SK-N-DZ (cell line): ENCODE measurements around the gene BDH1.

ENCODE experiments used
- DNase-seq: peaks from one replicate; pipeline ENCODE4 v3.0.0-alpha.2; 2015; ENCODE audit warnings: low spot score

The BDH1 gene

DNA sequence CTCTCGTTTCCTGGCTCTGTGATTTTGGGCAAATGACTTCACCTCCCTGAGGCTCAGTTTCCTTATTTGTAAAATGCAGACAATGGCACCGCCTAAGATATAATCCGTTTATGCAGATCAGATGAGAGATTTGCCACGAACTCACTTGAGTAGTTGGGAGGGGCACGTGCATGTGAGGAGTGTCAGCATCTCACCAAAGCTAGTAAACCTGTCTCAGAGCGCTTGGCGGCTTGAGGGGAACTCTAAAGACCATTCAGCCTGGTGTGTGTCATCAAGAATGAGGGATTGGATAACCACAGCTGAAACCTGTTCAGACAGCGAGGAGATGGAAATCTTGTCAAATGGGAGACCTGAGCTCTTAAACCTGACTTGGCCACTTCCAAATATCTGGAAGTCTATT is 48.7 kb downstream of the BDH1 start:
- DNase-seq: no peak

GRCh38 chr3:197505796-197506548 is 49.8 kb downstream of the BDH1 start:
- peak; percentile 78 for DNase-seq

DNA sequence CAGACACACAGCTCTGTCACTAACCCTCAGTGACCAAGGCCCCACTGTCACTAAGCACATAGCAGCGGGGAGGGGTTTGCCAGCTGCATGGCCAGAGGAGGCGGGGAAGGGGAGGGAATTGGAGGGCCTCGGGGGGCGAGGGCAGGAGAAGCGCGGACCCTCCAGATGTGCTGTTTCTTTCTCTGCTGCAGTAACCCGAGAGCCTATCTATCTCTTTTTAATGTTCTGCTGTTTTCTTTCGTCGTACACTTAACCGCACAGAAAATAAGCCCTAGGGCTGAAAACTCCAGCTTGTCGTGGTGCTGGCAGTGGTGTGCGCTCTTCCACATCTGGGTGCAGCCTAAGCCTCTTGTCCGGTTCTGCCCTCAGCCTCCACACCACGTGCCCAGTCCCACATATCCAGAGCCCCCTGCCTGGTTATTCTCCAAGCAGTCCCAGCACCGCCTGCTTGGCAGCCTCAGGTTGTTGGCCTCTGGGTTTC is 51.1 kb downstream of the BDH1 start:
- DNase-seq: no peak

- no peak for DNase-seq
Observed at GRCh38 chr3:197504229-197504628, 51.5 kb downstream of the BDH1 start.

GRCh38 chr3:197503652-197504051 is 52.1 kb downstream of the BDH1 start:
- no peak for DNase-seq

DNA sequence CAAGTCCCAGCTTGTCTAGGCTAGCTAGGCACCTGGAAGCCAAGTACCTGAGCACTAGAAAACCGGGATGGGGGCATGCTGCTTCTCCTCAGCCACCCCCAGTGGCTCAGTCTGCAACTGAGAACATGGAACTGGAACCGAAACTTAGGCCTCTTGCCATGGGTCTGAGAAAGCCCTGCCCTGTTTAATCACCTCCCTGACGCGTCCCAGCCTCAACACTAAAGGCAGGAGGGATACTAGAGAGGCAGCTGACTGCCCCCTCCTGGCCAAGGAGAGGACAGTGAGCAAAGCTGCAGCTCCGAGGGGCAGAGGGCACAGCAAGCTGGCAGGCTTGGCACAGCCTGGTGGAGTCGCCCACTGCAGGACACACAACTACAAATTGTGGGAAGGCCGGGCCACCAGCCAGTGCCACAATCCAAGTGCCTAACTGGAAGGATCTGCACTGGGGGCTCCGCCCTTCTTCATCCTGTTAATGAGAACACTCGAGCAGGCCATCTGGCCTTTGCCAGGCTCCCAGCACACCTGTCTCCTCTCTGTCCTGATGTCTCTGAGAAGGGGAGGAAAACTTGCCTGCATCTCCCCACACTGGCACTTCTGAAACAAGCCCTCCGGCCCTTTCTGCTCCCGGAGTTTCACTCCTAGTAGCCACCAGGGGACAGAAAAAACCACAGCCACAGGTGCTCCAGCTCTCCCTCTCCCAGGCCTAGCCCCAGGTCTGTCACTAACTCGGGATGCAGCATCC is 53.7 kb downstream of the BDH1 start:
- DNase-seq: peak; percentile 62

GRCh38 chr3:197501496-197501878 is 54.3 kb downstream of the BDH1 start:
- DNase-seq: peak; percentile 79

DNA sequence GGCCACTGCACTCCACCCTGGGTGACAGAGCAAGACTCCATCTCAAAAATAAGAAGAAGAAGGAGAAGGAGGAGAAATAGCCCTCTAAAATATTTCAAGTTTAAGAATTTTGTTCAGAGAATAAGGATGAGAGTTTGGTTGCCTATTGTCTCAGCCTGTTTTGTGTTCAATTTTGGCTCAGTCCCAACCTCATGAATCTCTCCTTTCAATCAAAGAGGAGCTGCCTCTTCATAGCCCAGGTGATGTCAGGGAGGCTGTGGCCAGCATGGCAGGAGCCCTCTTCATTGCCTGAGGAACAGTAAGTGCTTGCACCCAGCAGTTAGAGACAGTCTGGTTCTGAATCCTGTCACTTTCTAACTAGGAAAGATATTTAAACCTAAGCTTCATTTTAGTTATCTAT is 55.0 kb downstream of the BDH1 start:
- DNase-seq: no peak

DNA sequence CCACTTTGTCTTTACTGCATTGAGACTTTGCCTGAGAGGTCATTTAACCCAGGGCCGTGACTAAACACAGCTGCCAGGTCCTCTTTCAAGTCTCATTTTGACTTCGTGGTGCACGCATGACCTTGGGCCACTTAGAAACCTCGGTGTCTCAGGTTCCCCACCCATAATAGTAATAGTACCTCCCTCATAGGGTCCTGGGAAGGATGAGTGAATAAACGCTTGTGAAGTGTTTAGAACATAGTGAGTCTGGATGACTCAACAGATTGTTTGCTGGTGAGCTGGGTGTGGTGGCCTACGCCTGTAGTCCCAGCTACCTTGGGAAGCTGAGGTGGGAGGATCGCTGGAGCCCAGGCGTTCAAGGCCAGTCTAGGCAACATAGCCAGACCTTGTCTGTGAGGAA is 56.3 kb downstream of the BDH1 start:
- DNase-seq: no peak

GRCh38 chr3:197498499-197499241 is 57.1 kb downstream of the BDH1 start:
- no peak for DNase-seq

- DNase-seq: no peak
Observed at GRCh38 chr3:197496746-197497125, 59.0 kb downstream of the BDH1 start.

DNA sequence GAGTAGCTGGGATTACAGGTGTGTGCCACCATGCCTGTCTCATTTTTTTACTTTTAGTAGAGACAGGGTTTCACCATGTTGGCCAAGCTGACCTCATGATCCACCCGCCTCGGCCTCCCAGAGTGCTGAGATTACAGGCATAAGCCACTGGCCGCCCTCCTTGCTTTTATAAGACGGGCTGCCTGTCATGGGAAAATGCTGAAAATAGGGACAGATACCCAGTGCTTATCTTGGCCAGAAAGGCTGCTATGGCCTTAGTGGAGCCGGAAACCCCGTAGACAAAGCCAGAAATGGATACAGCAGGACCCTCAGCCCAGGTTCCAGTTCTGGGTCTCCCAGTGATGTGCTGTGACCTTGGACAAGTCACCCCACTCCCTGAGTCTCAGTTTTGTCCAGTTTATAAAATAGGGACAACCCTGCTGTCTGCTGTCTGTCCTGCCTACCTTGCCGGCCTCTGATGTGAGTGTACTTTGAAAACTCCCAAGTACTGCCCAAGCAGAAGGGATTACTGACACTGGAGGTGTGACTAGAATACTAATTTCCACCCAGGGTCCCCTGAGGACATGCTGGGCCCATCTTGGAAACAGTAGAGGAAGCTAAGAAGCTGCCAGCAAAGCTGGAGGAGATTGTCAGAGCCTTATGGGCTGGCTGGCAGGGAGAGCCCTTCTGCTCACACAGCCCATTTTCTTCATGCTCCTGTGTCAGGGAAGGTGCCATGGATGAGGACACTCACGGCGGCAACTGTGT is 59.6 kb downstream of the BDH1 start:
- DNase-seq: no peak

GRCh38 chr3:197495499-197495898 is 60.3 kb downstream of the BDH1 start:
- DNase-seq: no peak

GRCh38 chr3:197495059-197495455 is 60.7 kb downstream of the BDH1 start:
- no peak for DNase-seq

DNA sequence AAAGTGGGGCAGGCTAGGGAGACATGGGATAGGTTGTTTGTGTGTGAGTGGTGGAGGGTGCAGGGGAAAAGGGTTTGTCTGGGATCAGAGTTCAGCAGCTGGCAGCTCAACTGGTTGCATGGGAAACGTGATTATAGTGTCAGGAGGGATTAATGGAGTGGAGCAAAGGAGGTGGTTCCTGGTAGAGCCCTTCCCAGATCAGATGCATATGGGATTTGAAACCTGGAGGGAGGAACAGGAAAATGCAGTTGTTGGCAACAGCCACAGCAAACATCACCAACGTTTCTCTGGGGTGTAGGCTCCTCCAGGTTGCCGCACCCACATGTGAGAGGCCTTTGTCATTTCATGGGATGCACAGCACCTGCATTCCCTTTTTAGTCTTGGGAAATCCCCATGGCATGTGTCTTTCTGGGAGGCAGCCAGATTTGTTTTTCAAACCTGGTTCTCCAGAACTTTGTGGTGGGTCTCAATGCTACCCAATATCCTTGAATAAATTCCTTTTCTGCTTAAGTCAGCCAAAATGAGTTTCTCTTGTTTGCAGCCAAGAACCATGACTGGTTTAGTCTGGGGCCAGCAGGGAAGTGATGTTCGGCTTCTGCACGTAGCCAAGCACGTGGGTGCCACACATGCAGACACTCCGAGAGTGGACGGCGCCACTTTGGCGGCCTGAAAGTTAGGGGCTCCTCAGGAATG is 61.3 kb downstream of the BDH1 start:
- DNase-seq: no peak

DNA sequence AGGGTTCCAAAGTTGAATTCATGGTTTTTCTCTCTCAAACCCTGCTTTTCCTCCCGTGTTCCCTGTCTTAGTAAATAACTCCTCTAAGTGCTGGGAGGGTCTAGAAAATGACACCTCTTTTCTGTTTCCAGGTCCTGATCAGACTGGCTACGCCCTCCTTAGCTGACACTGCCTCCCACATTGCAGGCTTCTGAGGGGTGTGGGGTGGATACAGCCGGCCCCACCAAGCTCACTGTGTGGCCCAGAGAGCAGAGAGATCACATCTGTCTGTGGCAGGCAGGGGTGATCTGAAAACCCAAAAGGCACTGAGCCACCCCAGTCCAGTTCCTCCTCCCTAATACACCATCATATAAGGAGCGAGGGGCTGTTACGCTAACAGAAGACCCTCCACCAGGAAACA is 62.7 kb downstream of the BDH1 start:
- no peak for DNase-seq

GRCh38 chr3:197491923-197492664 is 63.7 kb downstream of the BDH1 start:
- DNase-seq: no peak

DNA sequence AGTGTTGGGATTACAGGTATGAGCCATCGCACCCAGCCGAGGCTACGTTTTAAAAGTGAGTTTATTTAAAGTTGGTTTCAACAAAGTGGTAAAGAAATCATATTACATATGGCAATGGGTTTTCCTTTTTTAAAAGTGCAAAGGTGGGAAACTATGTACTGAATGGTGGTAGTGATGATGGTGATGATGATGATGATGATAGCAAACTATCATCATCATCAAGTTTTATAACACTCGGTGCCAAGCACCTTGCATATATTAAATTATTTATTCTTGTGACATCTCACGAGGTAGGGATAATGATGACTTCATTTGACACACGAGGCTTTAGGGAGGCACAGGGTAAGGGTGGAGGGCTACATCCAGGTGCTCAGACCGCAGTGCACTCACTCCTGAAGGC is 64.3 kb downstream of the BDH1 start:
- DNase-seq: no peak

DNA sequence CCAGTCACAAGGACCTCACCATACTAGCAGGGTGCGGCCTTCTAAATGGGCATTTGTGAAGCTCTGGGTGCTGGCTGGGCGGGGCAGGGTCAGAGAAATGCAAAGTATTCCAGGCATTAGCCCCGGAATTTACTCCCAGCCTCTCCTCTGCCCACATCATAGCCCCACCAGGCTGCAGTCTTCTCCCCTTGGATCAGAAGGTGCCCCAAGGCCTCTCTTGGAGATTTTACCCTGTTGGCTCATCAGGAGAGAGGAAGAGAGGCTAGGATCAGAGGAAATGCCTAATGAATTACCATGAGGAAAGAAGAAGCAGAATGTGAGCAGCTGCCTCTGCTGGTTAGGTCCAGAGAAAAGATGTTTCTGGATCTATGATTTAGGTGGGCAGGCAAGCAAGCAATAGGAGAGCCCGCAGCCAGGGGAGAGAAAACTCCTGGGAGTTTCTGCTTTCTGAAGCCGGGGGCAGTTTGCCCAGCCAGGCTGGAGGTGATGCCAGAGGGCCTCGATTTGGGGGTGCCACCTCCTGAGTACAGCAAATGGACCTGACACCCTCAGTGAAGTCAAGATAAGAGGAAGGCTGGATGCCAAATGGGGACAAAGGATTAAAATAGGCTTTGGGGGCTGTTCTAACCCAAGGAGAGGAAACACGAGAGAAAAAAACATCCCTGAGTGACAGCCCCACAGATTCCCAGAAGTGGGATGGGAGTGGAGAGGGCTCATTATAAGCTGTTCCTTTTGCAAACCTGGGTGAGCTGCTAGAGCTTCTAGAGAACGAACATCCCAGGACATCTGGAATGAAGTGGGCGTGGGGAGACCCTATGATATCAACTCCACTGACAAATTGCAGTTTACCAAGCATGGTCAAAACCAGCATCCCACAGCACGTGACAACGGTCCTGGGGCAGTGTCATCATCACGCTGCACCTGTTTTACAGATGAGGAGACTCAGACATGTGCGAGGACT is 65.4 kb downstream of the BDH1 start:
- DNase-seq: no peak
